GF-D8 (cell line): Measurements from ENCODE around the gene DDC.

Source experiments
- DNase-seq: peaks from one replicate; lab custom pipeline; 2025; lab: John Stamatoyannopoulos, UW

The DDC gene

DNA sequence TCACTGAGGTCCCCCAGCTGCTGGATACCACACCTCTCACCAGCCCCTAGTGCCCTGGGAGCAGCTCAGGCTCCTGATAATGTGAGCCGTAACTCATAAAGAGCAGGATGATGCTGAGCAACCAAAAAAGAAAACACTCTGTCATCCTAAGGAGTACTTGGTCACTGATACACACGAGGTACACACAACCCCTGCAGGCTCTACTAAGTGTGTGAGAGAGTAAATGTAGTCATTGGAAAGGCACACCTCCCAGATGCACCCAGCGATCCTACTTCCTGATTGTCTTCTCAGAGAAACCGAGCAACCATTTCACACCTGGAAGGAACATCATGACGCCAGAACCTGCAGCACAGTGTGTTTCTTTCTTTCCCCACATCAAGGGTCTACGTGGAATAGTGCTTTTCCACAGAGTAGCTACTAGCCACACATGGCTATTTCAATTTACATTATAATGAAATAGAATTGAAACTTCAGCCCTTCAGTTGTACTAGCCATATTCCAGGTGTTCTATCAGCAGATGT lies 149.3 kb downstream of the DDC start:
- DNase-seq: no peak

DNA sequence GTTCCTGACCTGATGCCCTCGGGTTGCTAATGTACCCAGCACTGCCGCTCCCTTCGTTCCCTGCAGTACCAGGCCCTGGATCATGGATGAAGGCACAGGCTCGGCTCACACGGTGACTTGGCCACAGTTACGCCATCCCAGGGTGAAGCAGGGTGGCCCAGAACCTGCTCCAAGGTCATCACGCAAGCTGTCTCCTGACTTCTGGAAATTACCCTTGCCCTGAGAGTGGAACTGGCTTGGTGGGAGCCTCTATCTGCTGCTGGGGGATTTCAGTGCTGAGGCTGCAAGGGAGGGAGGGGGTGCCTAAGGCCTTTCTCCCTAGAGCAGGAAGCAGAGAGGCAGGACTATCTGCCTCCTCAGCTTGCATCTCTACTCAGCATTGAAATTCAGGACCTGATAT lies 151.6 kb downstream of the DDC start:
- DNase-seq: no peak

DNA sequence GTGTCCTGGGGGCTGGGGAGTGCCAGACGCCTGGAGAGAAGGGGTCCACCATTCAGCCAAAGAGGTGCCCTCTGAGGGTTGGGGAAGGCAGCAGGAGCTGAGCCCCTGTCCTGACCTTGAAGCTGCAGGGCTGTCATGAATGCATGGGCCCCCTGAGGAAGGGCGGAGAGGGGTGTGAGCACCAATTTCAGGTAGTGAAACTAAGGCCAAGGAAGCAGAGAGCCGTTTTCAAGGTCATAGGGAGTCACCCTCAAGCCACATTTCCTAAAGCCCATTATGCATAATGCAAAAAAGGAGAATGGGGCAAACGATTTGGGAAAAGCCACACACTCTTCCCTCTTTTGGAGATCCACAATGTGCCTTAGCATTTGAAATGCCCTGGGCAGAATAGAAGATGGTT lies 152.2 kb downstream of the DDC start:
- no peak for DNase-seq

DNA sequence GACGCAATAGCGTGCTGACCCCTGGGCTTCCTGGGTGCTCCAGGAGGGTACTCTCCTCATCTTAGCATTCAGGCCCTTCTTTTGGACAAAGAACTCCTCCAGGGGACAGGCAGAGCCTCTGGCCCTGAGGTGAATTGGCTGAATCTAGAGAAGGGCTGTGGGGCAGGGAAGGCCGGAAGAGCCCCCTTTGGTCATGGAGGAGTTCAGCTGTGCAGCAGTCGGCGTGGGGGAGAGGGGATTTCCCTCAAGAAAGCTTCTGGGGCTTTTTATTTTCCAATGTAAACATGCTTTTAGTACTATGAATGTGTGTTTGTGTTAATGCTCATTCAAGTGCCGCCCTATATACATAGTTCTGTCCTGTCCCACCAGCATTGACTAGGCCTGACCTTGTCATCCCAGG lies 153.9 kb downstream of the DDC start:
- no peak for DNase-seq

DNA sequence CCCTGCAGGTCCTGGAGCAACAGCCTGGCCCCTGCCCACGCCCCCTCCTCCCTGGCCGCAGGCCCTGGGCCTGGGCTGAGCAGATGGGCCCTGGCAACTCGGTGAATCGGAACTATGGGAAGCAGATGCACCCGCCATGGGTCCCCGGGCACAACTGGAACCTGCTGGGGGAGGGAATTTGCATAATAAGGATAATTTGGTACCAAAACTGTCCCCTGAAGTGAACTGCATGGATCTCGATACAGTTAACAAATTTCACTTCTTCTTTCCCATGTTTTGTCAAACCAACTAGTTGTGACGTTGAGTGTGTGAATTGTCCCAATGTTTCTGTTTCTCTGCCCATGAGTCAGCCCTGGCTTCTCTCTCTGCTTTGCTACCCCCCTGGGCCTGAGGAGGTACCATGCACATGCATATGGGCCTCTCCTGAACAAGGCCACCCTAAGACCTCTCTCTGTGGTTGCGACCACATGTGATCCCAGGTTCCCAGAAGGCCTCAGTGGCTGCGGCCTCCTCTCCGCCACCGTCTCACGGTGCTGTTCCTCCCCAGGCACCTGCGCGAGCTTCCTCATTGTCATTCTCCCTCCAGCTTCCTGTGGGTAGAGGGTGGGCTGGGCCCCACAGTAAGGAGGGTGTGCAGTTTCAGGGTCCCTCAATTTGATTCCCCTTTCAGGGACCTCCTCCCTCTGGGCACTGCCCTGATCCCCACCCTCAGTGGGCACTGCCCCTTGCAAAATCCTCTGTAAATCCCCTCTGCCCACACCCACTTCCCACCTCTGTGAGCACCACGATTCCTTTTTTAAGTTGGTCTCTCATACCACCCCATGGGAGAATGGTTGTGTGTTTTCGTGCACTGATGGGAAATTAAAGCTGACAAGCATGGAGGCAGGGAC lies 155.1 kb downstream of the DDC start:
- DNase-seq: no peak
